GM18861 (cell line): Measurements from ENCODE around the gene SLFN12L.
"Not testable (repeated sequence)": the region's sequence is repeated elsewhere in the genome, so short reads cannot be mapped to it uniquely, and the experiment has no call there.

ENCODE experiments used
- ATAC-seq: cut with Tn5 transposase; IDR thresholded peaks from one replicate; pipeline ENCODE4 v1.9.1; 2021; ENCODE audit not compliant: unreplicated experiment

SLFN12L gene

DNA sequence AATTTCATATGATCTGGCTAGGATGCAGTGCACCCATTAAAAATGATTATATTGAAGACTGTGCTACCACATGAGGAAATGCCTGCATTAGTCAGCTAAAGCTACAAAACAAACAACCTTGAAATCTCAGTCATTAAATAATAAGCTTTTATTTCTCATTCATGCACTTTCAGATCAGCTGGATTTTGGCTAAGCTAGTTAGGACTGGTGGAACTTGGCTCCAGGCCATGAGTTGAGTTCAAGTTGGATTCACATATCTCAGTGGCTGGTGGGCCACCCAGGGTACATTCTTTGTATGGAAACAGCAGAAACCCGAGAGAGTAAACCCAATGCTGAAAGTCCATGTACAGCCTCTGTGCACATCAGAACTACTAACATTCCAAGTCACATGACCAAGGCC, 6.4 kb upstream of the SLFN12L start:
- ATAC-seq = no peak

GRCh38 chr17:35542990-35543389, 5.5 kb upstream of the SLFN12L start:
- no peak for ATAC-seq

GRCh38 chr17:35541434-35541833, 4.0 kb upstream of the SLFN12L start:
- ATAC-seq = no peak

DNA sequence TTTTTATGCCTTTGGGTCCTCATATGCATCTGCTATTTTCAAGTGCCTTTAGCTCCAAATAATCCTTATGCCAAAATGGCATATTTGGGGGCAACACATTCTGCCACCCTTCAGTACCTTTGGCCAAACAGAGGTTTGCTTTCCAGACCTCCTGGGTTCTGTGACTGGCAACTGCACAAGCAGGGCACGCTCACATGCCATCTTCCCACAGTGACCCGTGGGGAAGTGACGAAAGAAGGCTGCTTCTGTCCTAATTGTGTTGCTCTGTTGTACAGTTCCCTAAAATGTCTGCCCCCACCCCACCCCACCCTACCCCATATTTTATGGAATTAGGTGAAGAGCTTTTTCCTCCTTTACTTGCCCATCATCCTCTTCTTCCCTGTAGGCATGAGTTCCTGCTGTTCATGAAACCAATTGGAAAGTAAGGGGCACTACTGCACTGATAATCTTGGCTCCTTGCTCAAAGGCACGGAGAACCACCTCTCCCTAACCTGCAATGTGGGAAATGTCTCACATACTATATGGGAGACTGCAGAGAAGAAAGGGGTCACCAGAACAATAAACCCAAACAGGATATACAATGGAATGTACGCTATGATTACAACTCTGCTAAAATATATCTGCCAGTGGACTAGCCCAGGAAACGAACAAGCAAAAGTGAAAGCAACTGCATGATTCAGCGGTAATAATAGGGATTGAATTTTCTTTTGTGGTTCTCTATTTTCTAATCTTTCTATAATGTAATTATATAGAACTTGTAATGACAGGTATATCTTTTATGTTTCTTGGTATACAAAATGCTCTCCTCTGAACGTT, 3.3 kb upstream of the SLFN12L start:
- ATAC-seq = no peak

- no peak for ATAC-seq
Measured at GRCh38 chr17:35539659-35540026, 2.2 kb upstream of the SLFN12L start.

DNA sequence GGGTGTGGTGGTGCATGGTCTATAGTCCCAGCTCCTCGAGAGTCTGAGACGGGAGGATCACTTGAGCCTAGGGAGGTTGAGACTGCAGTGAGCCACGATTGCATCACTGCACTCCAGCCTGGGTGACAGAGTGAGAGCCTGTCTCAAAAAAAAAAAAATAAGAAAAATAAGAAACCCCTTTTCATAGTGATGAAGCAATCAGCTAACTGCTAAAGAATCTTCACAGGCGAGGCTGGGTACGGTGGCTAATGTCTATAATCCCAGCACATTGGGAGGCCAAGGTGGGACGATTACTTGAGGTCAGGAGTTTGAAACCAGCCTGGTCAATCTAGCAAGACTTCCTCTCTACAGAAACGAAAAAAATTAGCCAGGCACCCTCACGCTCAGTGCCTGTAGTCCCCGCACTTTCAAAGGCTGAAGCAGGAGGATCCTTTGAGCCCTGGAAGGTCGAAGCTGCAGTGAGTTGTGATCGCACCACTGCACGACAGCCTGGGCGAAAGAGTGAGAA, 760 bp downstream of the SLFN12L start:
- ATAC-seq = no peak

DNA sequence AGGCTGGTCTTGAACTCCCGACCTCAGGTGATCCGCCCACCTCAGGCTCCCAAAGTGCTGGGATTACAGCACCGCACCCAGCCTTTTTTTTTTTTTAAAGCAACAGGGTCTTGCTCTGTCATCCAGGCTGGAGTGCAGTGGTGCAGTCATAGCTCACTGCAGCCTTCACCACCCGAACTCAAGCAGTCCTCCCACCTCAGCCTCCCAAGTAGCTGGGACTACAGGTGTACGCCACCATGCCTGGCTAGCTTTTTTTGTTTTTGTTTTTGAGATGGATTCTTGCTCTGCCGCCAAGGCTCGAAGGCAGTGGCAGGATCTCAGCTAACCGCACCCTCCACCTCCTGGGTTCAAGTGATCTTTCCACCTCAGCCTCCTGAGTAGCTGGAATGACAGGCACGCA, 2.1 kb downstream of the SLFN12L start:
- ATAC-seq = not testable (repeated sequence)

- ATAC-seq = no peak
Measured at GRCh38 chr17:35534576-35535093, 2.8 kb downstream of the SLFN12L start.

GRCh38 chr17:35531160-35531559, 6.3 kb downstream of the SLFN12L start:
- ATAC-seq = no peak

DNA sequence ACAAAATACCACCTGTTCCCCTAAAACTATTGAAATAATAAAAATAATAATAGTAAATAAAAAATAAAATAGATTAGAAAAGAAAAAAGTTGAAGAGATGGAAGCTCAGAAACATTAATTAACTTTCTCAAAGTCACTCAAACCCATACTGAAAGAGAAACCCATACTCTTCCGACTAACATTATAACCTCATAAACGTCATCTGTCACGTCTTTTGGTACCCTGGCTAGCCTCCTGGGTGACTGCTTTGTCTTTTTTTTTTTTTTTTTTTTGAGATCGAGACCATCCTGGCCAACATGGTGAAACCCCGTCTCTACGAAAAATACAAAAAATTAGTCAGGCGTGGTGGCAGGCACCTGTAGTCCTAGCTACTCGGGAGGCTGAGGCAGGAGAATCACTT, 7.6 kb downstream of the SLFN12L start:
- no peak for ATAC-seq

- ATAC-seq = not testable (repeated sequence)
Measured at GRCh38 chr17:35529326-35529725, 8.2 kb downstream of the SLFN12L start.

- no peak for ATAC-seq
Measured at GRCh38 chr17:35523296-35523695, 14.2 kb downstream of the SLFN12L start.

DNA sequence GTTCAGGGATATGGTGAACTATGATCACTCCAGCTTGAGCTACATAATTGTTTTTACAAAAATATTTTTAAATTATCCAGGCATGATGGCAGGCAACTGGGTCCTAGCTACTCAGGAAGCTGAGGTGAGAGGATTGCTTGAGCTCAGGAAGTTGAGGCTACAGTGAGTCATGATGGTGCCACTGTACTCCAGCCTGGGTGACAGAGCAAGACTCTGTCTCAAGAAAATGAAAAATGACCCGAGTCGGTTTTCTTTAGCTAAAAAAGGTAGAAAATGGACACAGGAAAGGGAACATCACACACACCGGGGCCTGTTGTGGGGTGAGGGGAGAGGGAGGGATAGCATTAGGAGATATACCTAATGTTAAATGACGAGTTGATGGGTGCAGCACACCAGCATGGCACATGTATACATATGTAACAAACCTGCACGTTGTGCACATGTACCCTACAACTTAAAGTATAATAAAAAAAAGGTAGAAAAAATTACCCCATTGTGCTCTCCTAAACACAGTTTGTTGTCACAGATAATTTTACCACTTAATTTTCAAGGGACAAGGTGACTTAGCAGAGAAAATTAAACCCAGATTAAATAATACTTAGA, 15.7 kb downstream of the SLFN12L start:
- not testable (repeated sequence) for ATAC-seq

- no peak for ATAC-seq
Measured at GRCh38 chr17:35521150-35521549, 16.3 kb downstream of the SLFN12L start.

DNA sequence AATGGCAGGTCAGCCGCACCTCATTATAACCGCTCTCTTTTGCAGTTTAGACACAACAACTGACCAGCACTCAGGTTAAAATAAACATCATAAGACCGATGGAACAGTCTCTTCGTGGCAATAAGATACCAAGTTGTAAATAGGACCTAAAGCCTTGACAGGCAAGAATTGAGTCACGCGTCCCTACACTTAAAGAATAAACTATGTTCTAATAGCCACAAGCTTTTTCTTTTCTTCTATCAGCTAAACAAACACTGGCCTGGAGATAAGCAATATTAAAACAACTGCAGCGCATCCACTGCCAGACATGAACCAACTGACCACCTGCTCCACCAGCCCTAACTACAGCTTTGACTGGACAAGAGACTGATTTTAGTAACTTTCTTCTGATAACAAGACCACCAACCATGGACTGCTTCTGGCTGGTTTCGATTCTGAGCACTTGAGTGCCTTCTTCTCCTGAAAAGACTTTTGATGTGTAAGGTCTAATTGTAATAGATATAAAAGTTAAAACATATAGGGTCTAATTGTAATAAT, 17.5 kb downstream of the SLFN12L start:
- no peak for ATAC-seq

- no peak for ATAC-seq
Measured at GRCh38 chr17:35519439-35519838, 18.0 kb downstream of the SLFN12L start.

DNA sequence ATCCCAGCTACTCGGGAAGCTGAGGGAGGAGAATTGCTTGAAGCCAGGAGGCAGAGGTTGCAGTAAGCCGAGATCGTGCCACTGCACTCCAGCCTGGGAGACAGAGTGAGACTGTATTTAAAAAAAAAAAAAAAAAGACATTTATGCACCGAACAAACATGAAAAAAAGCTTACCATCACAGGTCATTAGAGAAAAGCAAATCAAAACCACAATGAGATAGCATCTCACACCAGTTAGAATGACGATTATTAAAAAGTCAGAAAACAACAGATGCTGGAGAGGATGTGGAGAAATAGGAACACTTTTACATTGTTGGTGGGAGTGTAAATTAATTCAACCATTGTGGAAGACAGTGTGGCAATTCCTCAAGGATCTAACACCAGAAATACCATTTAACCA, 19.0 kb downstream of the SLFN12L start:
- ATAC-seq = not testable (repeated sequence)

- no peak for ATAC-seq
Measured at GRCh38 chr17:35515027-35515426, 22.5 kb downstream of the SLFN12L start.

GRCh38 chr17:35514564-35514963, 22.9 kb downstream of the SLFN12L start:
- ATAC-seq = no peak

DNA sequence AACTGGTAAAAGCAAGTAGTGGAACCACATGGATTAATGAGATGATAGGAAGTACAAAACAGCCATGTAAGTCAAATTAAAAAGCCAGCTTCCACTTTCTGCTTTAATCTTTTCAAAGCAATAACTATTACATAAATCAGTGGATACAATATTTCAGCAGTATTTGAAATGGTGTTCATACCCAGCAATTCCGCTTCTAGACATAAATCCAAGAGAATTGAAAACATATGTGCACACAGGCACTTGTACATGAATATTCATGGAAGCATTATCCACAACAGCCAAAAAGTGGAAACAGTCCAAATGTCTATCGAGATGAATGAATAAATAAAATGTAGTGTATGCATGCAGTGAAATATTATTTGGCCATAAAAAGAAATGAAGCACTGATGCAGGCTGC, 27.4 kb downstream of the SLFN12L start:
- no peak for ATAC-seq

- not testable (repeated sequence) for ATAC-seq
Measured at GRCh38 chr17:35507714-35508113, 29.8 kb downstream of the SLFN12L start.

DNA sequence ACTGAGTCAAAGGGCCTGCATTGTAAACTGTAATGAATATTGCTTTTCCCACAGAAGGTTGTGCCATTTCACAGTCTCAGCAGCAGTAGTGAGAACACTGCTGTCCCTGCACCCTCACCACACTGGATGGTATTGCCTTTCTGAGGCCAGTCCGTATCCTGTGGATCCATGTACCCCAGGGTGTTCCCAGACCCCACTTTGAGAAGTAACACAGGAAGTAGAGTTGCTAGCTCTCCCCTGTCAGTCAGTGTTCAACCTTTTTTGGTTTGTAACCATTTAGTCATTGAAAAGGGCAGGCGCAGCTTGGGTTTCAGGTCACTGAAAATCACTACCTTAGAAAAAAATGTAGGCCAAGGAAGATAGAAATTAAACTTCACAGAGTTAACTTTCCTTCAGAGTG, 37.9 kb downstream of the SLFN12L start:
- no peak for ATAC-seq
